ENCODE data around the gene FAM50A.

FAM50A gene

GRCh38 chrX:154472685-154473632 is 29.0 kb downstream of the FAM50A start:
- no peak overlapping the region for H3K4me3 ChIP-seq (ENCODE audit: low read depth, low read length)
- TF ChIP-seq, protein P1, sequence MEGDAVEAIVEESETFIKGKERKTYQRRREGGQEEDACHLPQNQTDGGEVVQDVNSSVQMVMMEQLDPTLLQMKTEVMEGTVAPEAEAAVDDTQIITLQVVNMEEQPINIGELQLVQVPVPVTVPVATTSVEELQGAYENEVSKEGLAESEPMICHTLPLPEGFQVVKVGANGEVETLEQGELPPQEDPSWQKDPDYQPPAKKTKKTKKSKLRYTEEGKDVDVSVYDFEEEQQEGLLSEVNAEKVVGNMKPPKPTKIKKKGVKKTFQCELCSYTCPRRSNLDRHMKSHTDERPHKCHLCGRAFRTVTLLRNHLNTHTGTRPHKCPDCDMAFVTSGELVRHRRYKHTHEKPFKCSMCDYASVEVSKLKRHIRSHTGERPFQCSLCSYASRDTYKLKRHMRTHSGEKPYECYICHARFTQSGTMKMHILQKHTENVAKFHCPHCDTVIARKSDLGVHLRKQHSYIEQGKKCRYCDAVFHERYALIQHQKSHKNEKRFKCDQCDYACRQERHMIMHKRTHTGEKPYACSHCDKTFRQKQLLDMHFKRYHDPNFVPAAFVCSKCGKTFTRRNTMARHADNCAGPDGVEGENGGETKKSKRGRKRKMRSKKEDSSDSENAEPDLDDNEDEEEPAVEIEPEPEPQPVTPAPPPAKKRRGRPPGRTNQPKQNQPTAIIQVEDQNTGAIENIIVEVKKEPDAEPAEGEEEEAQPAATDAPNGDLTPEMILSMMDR (IDR thresholded peaks at IDR 0.05; ENCODE audit: low read depth, low read length): no peak

DNA sequence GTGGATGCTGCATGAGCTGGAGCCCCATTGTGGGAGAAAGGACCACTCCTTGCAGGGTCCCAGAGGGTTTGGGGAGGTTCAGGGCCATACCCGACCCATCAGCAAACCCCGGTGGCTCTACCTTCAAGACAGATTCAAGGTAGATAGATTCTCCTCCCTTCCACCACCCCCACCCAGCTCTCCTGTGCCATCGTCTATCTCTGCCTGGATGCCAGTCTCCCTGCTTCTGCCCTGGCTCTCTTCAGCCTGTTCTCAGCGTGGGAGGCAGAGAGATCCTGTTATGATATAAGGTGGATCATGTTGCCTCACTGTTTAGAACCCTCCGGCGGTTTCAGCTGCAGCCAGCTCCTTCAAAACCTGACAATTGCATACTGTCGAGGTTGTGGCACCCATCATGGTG is 29.7 kb downstream of the FAM50A start:
- TF ChIP-seq, protein P1 (IDR thresholded peaks at IDR 0.05; ENCODE audit: low read depth, low read length): no peak
- H3K4me3 ChIP-seq (ENCODE audit: low read depth, low read length): no peak overlapping the region

DNA sequence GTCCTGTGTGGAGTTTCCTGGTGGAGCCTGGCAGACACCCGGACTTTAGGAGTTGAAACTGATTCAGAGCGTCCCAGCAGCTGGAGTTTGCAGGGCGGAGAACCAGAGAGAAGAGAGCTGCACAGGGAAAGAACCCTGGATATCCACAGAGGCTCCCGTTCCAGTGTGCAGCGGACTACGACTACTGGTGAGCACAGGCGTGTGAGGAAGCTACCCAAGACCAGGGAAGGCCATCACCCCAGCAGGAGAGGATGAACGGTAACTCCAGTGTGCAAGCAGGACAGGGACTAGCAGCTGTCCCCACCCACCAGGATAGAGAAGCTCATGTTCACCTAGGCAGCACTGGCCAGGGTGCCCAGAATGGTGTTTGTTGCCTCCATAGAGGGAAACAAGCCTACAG is 32.9 kb downstream of the FAM50A start:
- no peak overlapping the region for H3K4me3 ChIP-seq (ENCODE audit: low read depth, low read length)
- TF ChIP-seq, protein P1 (IDR thresholded peaks at IDR 0.05; ENCODE audit: low read depth, low read length): no peak

DNA sequence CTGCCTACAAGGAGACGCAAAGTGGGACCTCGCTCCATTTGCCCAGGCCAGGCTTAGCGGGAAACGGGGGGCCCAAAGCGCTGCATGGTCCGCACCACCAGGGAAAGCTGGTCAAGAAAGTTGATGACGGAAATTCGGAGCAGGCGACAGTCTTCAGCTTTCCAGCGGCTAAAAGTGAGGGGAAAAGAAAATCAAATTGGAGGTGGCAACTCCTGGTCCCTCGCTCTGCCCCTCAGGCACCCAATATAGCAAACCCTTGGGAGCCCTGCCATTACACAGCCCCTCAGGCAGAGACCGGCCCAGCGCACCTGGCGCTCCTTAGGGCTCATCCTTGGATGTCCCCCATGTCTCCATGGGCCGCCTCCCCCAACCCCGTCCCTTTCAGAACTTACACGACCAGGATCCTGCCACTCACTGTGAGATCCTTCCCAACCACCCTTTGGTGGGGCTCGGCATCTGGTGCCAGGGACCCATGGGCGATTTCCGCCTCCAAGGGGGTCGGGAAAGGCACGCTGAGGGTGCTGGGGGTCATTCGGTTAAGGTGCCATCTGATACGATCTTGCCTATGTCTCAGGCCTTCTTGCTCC is 34.0 kb downstream of the FAM50A start:
- H3K4me3 ChIP-seq (ENCODE audit: low read depth, low read length): peak overlapping the region; percentile 53
- TF ChIP-seq, protein P1 (IDR thresholded peaks at IDR 0.05; ENCODE audit: low read depth, low read length): no peak

- H3K4me3 ChIP-seq (ENCODE audit: low read depth, low read length): peak within 1 kb of the TSS; percentile 53
- TF ChIP-seq, protein P1 (IDR thresholded peaks at IDR 0.05; ENCODE audit: low read depth, low read length): no peak
Observed at GRCh38 chrX:154478728-154479622, 35.0 kb downstream of the FAM50A start, which contains the start of gene LAGE3. Gene LAGE3 (minus strand): TSS chrX:154479281. CDS start chrX:154478915, 366 bp downstream.

- TF ChIP-seq, protein P1 (IDR thresholded peaks at IDR 0.05; ENCODE audit: low read depth, low read length): no peak
- no peak overlapping the region for H3K4me3 ChIP-seq (ENCODE audit: low read depth, low read length)
Observed at GRCh38 chrX:154481195-154481594, 37.3 kb downstream of the FAM50A start.
